Measurements from ENCODE around the gene PTPRH. TPM values are rescaled to one million over a fixed set of nuclear protein-coding genes. Genes with fewer than 3 reads are reported as not detected.

The PTPRH gene
- total RNA-seq, 2 experiments from 2014 or later: not detected

DNA sequence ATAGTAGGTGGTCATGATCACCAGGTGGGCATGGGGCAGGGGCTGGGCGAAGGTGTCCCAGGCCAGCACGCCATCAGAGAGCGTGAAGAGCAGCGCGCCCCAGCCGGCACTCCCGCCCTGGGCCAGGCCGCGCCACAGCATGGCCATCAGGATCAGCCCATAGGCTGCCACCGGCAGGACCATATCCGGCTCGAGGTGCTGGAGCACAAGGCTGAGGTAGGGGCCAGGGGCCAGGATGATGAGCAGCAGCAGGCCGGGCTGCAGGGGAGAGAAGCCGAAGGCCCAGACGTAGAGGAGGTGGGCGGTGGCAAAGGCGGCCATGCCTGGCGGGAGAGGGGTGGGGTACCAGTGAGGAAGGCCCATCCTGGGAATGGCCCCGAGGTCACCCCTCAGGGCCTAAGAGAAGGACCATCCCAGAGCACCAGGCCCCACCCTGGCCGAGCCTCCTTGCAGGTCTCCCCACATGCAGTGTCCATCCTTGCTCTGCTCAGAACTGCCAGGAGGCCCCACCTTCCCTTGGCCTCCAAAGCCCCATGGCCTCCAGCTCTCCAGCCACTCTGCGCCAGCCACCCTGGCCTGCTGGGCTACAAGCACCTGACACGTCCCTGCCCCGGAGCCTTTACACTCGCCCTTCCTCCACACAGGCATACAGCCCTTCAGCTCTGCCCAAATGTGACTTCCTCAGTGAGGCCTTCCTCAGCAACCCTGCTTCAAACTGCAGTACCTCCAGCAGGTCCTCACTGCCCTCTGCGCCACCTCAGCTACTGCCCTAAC lies 18.1 kb upstream of the PTPRH start:
- H3K9me2 ChIP-seq (ENCODE audit: insufficient read depth, low read length): no peaks in the 10 kb centered on the region
- H2AFZ ChIP-seq (ENCODE audit: low read length): no peak overlapping the region
- no peaks in the 10 kb centered on the region for H3K4me1 ChIP-seq (ENCODE audit: insufficient read depth, low read length, poor library complexity, severe bottlenecking)
- H3K9me3 ChIP-seq (ENCODE audit: low read length): no peaks in the 10 kb centered on the region
- CTCF ChIA-PET (ENCODE audit: unreplicated experiment): no interaction called here
- no peak overlapping the region for H3K27ac ChIP-seq (ENCODE audit: low read depth, low read length, poor library complexity, severe bottlenecking)
- POLR2A ChIA-PET: interaction anchor here (0.6 kb wide), 1 partner anchor 32 kb away, joined by 3 read pairs; no protein-coding TSS in a partner anchor
- peaks cover 99% of the 10 kb centered on the region for H3K36me3 ChIP-seq (ENCODE audit: insufficient read depth, low read length)
- no peak overlapping the region for H3K4me2 ChIP-seq (ENCODE audit: low read length)
- no peak for DNase-seq (ENCODE audit: low spot score)
- no peaks in the 10 kb centered on the region for H3K79me2 ChIP-seq (ENCODE audit: insufficient read depth, low read depth, low read length)
- no peak overlapping the region for H3K4me3 ChIP-seq (ENCODE audit: low read depth, low read length, poor library complexity, severe bottlenecking)
- no peaks in the 10 kb centered on the region; the same call in 1 of the 2 replicates for H4K20me1 ChIP-seq (ENCODE audit: insufficient read depth, low read length)
- intact Hi-C loops (cut with micrococcal nuclease; ENCODE audit: unreplicated experiment): no loop called here
- TF ChIP-seq EZH2phosphoT487 (IDR thresholded peaks at IDR 0.05; ENCODE audit: borderline replicate concordance, low read depth, low read length): no peak
- TF ChIP-seq, protein P1, sequence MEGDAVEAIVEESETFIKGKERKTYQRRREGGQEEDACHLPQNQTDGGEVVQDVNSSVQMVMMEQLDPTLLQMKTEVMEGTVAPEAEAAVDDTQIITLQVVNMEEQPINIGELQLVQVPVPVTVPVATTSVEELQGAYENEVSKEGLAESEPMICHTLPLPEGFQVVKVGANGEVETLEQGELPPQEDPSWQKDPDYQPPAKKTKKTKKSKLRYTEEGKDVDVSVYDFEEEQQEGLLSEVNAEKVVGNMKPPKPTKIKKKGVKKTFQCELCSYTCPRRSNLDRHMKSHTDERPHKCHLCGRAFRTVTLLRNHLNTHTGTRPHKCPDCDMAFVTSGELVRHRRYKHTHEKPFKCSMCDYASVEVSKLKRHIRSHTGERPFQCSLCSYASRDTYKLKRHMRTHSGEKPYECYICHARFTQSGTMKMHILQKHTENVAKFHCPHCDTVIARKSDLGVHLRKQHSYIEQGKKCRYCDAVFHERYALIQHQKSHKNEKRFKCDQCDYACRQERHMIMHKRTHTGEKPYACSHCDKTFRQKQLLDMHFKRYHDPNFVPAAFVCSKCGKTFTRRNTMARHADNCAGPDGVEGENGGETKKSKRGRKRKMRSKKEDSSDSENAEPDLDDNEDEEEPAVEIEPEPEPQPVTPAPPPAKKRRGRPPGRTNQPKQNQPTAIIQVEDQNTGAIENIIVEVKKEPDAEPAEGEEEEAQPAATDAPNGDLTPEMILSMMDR (conservative IDR thresholded peaks at IDR 0.05; ENCODE audit: low read length): no peak
- no TSS peak for BruUV-seq (replicated peaks)

DNA sequence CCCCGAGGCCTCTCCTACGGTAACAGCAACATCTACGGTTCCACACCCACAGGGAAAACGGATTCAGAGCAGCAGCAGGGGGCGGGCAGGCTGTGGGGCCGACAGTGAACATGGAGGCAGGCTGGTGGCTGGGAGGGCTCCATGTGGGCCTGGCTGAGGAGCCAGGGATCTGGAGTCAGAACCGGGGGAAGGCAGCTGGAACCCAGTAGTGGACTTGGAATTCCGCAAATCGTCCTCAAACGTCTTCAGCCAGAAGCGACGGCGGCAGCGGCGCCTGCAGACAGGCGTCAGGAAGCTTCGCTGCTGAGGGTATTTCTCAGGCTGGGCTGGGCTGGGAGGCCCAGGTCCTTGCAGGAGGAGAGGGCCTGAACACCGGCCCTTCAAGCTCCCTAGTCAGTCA lies 17.5 kb upstream of the PTPRH start:
- Histone ChIP-seq H3K4me3 (ENCODE audit: low read depth, low read length, poor library complexity, severe bottlenecking) (no peak overlapping the region), H3K4me1 (ENCODE audit: insufficient read depth, low read length, poor library complexity, severe bottlenecking) (no peaks in the 10 kb centered on the region), H3K9me3 (ENCODE audit: low read length) (no peaks in the 10 kb centered on the region), H2AFZ (ENCODE audit: low read length) (no peak overlapping the region), H3K36me3 (ENCODE audit: insufficient read depth, low read length) (peaks cover 99% of the 10 kb centered on the region), H3K79me2 (ENCODE audit: insufficient read depth, low read depth, low read length) (no peaks in the 10 kb centered on the region), H3K9me2 (ENCODE audit: insufficient read depth, low read length) (no peaks in the 10 kb centered on the region), H4K20me1 (ENCODE audit: insufficient read depth, low read length) (no peaks in the 10 kb centered on the region; the same call in 1 of the 2 replicates), H3K4me2 (ENCODE audit: low read length) (no peak overlapping the region), H3K27ac (ENCODE audit: low read depth, low read length, poor library complexity, severe bottlenecking) (no peak overlapping the region)
- ChIA-PET CTCF (ENCODE audit: unreplicated experiment) (no interaction called here), POLR2A (no interaction called here)
- TF ChIP-seq EZH2phosphoT487 (IDR thresholded peaks at IDR 0.05; ENCODE audit: borderline replicate concordance, low read depth, low read length): no peak
- TF ChIP-seq, protein P1 (conservative IDR thresholded peaks at IDR 0.05; ENCODE audit: low read length): no peak
- no peak for DNase-seq (ENCODE audit: low spot score)
- BruUV-seq (replicated peaks): no TSS peak
- intact Hi-C loops (cut with micrococcal nuclease; ENCODE audit: unreplicated experiment): no loop called here

DNA sequence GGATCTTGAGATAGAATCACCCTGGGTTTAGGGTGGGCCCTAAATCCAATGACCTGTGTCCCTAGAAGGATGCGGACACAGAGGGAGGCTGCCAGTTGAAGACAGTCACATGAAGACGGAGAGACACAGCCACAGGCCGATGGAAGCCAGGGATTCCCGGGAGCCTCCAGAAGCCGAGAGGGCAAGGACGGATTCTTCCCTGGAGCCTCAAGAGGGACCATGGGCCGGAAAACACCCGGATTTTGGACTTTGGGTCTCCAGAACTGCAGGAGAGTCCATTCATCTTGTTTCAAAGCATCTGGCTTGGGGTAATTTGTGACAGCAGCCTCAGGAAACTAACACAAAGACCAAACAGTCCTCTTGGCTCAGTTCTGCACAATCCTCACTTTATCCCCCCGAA lies 17.0 kb upstream of the PTPRH start:
- Histone ChIP-seq H3K9me2 (ENCODE audit: insufficient read depth, low read length) (no peaks in the 10 kb centered on the region), H3K4me1 (ENCODE audit: insufficient read depth, low read length, poor library complexity, severe bottlenecking) (no peaks in the 10 kb centered on the region), H3K27ac (ENCODE audit: low read depth, low read length, poor library complexity, severe bottlenecking) (no peak overlapping the region), H2AFZ (ENCODE audit: low read length) (no peak overlapping the region), H3K4me3 (ENCODE audit: low read depth, low read length, poor library complexity, severe bottlenecking) (no peak overlapping the region), H4K20me1 (ENCODE audit: insufficient read depth, low read length) (no peaks in the 10 kb centered on the region; the same call in 1 of the 2 replicates), H3K4me2 (ENCODE audit: low read length) (no peak overlapping the region), H3K79me2 (ENCODE audit: insufficient read depth, low read depth, low read length) (no peaks in the 10 kb centered on the region), H3K9me3 (ENCODE audit: low read length) (no peaks in the 10 kb centered on the region), H3K36me3 (ENCODE audit: insufficient read depth, low read length) (peaks cover 99% of the 10 kb centered on the region)
- intact Hi-C loops (cut with micrococcal nuclease; ENCODE audit: unreplicated experiment): no loop called here
- CTCF ChIA-PET (ENCODE audit: unreplicated experiment): no interaction called here
- BruUV-seq (replicated peaks): no TSS peak
- POLR2A ChIA-PET: no interaction called here
- no peak for DNase-seq (ENCODE audit: low spot score)
- TF ChIP-seq, protein P1 (conservative IDR thresholded peaks at IDR 0.05; ENCODE audit: low read length): no peak
- TF ChIP-seq EZH2phosphoT487 (IDR thresholded peaks at IDR 0.05; ENCODE audit: borderline replicate concordance, low read depth, low read length): no peak
